ENCODE results near the gene GNAI2.

The GNAI2 gene

DNA sequence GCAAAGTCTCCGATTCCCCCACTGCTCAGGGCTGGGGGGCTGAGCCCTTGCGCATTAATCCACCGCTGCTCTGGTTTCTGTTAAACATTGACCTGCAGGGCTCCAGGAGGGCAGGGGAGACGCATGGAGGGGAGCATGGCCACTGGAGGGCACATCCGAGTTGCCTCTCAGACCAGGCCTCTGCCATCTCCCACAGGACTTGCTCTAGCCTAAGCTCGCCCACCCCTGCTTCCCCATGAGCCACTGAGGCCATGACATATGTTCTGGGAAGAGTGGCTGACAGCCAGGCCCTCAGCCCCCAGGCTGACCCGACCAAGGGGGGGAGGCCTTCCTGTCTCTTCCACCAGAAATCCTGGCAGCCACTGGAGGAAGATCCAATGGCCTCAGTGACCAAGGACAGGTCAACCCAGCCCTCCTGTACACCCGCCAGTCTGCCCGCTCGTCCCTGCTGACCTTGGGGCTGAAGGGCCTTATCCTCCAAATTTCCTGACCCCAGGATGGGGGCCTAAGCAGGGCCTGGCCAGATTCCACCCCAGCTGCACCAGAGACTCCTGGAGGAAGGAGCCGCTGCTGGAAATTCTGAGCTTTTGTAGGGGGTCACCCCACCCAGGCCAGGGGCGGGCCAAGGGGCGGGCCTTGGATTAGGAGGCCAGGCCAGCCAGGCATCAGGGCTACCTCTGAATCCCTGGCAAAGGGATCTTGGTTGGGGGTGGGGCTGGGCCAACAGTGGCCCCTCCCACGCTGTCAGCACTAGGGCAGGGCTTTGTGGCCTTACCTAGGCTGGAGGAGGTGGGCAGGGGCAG, 67.2 kb downstream of the GNAI2 start, which contains the start of gene HYAL1:
TSS of gene HYAL1 (minus strand) at position 562 of the 803 bp plus-strand sequence. CDS start 618 bp downstream, outside the sequence.
- Histone ChIP-seq H3K27ac (ENCODE audit: insufficient read depth, low read length, poor library complexity, severe bottlenecking) (no peak within 1 kb of the TSS), H3K4me3 (ENCODE audit: insufficient read depth, low read depth, low read length, poor library complexity, severe bottlenecking) (no peak within 1 kb of the TSS)

DNA sequence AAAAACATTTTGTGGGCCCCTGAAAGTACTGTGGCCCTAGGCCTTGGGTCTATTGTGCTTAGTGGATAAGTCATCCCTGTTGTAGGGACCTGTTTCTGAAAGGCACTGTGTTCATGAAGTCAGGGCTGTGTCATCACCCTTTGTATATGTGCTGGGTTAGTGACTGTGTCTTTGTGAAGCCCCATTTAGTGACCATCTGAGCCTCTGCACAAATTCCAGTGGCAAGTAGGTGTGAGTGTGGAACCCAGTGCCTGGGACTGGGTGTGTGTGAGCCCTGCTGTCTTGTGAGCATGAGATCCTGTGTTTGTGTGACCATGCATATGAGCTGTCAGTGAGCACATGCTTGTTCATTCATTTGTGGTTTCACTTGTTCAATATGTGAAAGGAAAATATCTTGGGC, 68.6 kb downstream of the GNAI2 start:
- H3K9me3 ChIP-seq (ENCODE audit: control insufficient read depth, low read length), result no peaks in the 10 kb centered on the region
- H3K4me1 ChIP-seq (ENCODE audit: control insufficient read depth, insufficient read depth, low read length, poor library complexity, severe bottlenecking), result peaks cover 10% of the 10 kb centered on the region
- H3K36me3 ChIP-seq (ENCODE audit: control insufficient read depth, insufficient read depth, low read length), result no peaks in the 10 kb centered on the region
- DNase-seq, result no peak
- H3K4me3 ChIP-seq (ENCODE audit: insufficient read depth, low read depth, low read length, poor library complexity, severe bottlenecking), result no peak overlapping the region
- no peaks in the 10 kb centered on the region for H3K27me3 ChIP-seq (replicated peaks; ENCODE audit: control insufficient read depth, insufficient read depth, low read length, poor library complexity, severe bottlenecking)
- H3K27ac ChIP-seq (ENCODE audit: insufficient read depth, low read length, poor library complexity, severe bottlenecking), result no peak overlapping the region

More for the DNA sequence above, 67.2 kb downstream of the GNAI2 start, which contains the start of gene HYAL1:
- Histone ChIP-seq H3K9me3 (ENCODE audit: control insufficient read depth, low read length) (no peaks in the 10 kb centered on the region), H3K27me3 (replicated peaks; ENCODE audit: control insufficient read depth, insufficient read depth, low read length, poor library complexity, severe bottlenecking) (no peaks in the 10 kb centered on the region), H3K4me1 (ENCODE audit: control insufficient read depth, insufficient read depth, low read length, poor library complexity, severe bottlenecking) (peaks cover 18% of the 10 kb centered on the region), H3K36me3 (ENCODE audit: control insufficient read depth, insufficient read depth, low read length) (no peaks in the 10 kb centered on the region)
- no peak for DNase-seq
